Left cardiac atrium (tissue), 4 donors: ENCODE measurements around the gene TMEM52. TPM values are rescaled to one million over a fixed set of nuclear protein-coding genes. Genes with fewer than 3 reads are reported as not detected.
"Not testable (repeated sequence)": the region's sequence is repeated elsewhere in the genome, so short reads cannot be mapped to it uniquely, and the experiment has no call there.

Experiments
- ATAC-seq, 2 donors: fragments of 200-7000 bp; cut with Tn5 transposase; one replicate each; pipeline ENCODE4 v1.9.1; 2020; ENCODE audit warnings: mild to moderate bottlenecking in 2 of 2, moderate library complexity in 2 of 2
- DNase-seq: peaks from one replicate; pipeline ENCODE4 v3.0.0-alpha.2; 2020
- intact Hi-C, 2 donors: fragments of 100-400 bp; cut with DNase I; formaldehyde crosslinking; loops; one replicate each; pipeline versions ENCODE4 v1.14.1 to v1.15.1; 2022 to 2023
- total RNA-seq, 2 donors: library from RNA; stranded (reverse); fragmentation: NEBNext Ultra II Directional; extraction: Animal tissue kit (Norgen Biotek cat#: 25700); gene quantifications; one replicate each; pipeline ENCODE4 v1.2.1, GENCODE V29; 2021
- donor health status: DM: no; HTN: yes; CAD: no.
- donor health status: DM: no; HTN: yes; CAD: no; lungs with severe emphysema.
- donor health status: DM: yes; HTN: yes; CAD: no.
- donor health status: Dilated cardiomyopathy.

Gene TMEM52
- total RNA-seq, 2 donors from 2014 or later, result 0.68 to 0.82 TPM

DNA sequence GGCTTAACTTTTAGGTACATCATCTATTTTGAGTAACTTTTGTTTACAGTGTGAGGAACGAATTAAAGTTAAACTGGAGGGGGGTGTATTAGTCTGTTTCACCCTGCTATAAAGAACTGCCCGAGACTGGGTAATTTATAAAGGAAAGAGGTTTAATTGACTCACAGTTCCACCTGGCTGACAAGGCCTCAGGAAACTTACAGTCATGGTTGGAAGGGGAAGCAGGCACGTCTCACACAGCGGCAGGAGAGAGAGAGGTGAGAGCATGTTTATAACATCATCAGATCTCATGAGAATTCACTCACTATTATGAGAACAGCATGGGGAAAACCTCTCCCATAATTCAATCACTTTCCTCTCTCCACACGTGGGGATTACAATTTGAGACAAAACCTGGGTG, 31.9 kb upstream of the TMEM52 start:
- DNase-seq (no peak), ATAC-seq (no peak)
- intact Hi-C loops, result no loop called here

- intact Hi-C loops, result loop anchor here in 1 of 2 donors (5.0 kb wide), 1 partner anchor 94 kb away; no protein-coding TSS in a partner anchor
- ATAC-seq, result no peak
- DNase-seq, result no peak
Measured at GRCh38 chr1:1948783-1949182, 29.7 kb upstream of the TMEM52 start.

- intact Hi-C loops, result loop anchor here in 1 of 2 donors (5.0 kb wide), 1 partner anchor 95 kb away; no protein-coding TSS in a partner anchor
- no peak for DNase-seq
- no peak for ATAC-seq
Measured at GRCh38 chr1:1947493-1947892, 28.4 kb upstream of the TMEM52 start.

GRCh38 chr1:1946540-1946939, 27.5 kb upstream of the TMEM52 start:
- DNase-seq, result peak; percentile 55
- ATAC-seq, result peak; percentile 20 to 88
- intact Hi-C loops, result loop anchor here in 1 of 2 donors (5.0 kb wide), 1 partner anchor 96 kb away; no protein-coding TSS in a partner anchor

DNA sequence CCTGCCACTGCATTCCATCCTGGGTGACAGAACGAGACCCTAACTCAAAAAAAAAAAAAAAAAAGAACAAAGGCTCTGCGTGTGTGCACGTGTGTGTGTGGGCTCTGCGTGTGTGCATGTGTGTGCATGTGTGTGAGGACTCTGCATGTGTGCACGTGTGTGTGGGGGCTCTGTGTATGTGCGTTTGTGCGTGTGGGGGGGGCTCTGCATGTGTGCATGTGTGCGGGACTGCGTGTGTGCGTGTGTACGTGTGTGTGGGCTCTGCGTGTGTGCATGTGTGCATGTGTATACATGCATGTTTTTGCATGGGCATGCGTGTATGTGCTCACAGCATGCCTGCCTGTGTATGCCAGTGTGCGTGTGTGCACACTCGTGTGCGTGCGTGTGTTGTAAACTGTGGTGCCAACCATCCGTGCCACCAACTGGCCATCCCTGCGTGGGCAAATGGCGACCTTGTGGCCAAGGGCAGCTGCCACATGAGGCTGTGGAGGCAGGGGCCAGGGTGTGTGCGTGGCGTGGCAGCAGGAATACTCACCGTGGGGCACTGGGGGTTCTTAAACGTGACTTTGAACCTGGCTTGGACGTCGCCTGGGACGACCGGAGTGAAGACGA, 26.8 kb upstream of the TMEM52 start:
- no peak for ATAC-seq
- intact Hi-C loops, result loop anchor here (2.0 to 5.0 kb wide), 2 partner anchors 96 to 99 kb away; no protein-coding TSS in a partner anchor
- no peak for DNase-seq

DNA sequence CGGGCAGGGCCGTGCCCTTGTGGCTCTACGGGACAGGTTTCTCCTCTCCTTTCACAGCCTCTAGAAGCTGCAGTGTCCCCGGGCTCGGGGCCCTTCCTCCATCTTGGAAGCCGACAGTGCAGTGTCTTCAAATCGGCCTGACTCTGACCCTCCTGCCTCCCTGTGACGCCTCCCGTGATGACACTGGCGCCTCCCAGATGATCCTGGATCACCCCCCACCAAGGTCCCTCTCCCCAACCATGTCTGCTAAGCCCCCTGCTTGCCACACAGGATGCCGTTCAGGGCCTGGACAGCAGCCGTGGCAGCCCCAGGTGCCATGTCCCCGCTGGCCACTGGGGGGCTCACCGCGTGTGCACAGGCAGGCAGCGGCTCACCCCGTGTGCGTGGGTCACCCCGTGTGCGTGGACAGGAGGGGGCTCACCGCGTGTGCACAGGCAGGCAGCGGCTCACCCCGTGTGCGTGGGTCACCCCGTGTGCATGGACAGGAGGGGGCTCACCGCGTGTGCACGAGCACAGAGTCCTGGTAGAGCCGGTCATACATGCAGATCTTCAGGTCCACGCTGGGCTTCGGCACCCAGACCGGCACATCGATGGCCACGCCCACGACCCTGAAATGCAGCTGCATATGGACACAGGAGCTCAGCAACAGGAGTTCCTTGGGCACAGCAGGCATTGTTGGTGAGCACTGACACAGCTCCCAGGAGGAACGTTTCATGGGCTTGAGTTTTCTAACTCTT, 24.9 kb upstream of the TMEM52 start:
- DNase-seq (peak; percentile 64), ATAC-seq (peak; percentile 80 to 88)
- intact Hi-C loops, result loop anchor here in 1 of 2 donors (2.0 kb wide), 1 partner anchor 101 kb away; no protein-coding TSS in a partner anchor

GRCh38 chr1:1942753-1943656, 23.9 kb upstream of the TMEM52 start:
- ATAC-seq (no peak), DNase-seq (no peak)
- intact Hi-C loops, result no loop called here

DNA sequence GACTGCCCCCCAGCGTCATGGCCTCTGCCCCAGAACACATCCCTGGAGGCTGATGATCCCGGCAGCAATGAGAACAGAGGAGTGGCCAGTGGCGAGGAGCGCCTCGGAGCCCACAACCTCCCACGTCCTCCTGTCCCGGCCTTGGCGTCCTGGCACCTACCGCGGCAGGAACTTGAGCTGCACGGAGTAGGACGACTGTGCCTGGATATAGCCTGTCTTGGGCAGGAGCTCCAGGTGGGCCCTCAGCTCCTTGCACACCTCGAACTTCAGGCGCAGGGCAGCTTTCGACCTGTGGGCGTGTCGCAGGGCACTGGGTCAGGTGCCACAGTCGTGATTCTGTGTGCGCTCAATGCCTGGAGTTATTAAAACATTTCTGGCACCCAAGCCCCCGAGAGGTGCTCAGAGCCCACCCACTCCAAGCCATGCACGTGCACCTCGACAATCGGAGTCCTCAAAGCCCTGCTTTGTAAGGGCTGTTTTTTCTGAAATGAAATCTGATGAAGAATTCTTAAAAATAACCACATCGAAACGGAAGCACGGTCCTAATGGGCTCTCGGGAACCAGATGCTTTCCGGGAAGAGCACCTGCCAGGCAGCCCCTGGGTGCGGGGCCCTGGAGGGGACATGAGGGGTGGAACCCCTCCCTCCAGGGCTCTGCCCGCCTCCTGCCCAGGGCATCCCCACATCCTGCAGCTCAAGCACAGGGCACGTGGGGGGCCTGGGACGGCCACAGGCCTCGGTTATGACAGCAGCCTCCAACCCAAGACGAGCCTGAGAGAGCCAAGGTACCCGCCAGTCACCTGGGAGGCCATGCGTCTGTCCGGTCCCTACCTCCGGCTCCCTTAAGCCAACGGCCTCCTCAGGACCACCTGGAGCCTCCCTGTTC, 23.0 kb upstream of the TMEM52 start:
- DNase-seq (peak; percentile 19), ATAC-seq (no peak)
- intact Hi-C loops, result no loop called here

DNA sequence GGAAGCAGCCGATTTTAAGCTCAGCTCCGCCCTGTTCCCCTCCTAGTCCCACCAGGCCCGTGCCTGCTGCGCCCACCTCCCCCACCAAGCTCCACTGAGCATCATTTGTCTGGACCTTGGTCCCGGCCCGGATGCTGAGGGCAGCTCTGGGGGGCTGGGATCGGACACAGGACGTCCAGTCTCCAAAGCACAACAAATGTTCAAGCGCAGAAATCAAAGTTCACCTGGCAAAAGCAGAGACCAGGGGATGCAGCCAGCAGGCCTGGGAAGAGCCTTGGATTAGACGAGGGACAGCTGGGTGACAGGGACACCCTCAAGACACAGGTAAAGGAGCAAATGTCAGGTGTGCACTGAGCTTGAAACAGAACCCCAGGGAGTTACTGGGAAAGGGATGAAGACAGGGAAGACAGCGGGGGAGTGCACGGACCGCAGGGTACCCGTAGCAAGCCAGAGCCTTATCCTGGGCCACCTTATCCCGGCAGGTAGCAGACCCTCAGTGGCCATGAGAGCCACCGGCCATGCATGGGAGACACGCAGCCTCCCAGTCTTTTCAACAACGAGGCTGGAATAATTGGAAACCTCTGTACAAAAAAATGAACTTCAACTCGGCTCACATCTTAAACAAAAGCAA, 22.2 kb upstream of the TMEM52 start:
- intact Hi-C loops, result no loop called here
- ATAC-seq (no peak), DNase-seq (no peak)

GRCh38 chr1:1940123-1940425, 21.0 kb upstream of the TMEM52 start:
- intact Hi-C loops, result no loop called here

GRCh38 chr1:1939296-1940122, 20.4 kb upstream of the TMEM52 start:
- intact Hi-C loops, result no loop called here
- DNase-seq (no peak), ATAC-seq (no peak)

More at GRCh38 chr1:1940123-1940425, 21.0 kb upstream of the TMEM52 start:
- ATAC-seq (no peak), DNase-seq (peak; percentile 14)

DNA sequence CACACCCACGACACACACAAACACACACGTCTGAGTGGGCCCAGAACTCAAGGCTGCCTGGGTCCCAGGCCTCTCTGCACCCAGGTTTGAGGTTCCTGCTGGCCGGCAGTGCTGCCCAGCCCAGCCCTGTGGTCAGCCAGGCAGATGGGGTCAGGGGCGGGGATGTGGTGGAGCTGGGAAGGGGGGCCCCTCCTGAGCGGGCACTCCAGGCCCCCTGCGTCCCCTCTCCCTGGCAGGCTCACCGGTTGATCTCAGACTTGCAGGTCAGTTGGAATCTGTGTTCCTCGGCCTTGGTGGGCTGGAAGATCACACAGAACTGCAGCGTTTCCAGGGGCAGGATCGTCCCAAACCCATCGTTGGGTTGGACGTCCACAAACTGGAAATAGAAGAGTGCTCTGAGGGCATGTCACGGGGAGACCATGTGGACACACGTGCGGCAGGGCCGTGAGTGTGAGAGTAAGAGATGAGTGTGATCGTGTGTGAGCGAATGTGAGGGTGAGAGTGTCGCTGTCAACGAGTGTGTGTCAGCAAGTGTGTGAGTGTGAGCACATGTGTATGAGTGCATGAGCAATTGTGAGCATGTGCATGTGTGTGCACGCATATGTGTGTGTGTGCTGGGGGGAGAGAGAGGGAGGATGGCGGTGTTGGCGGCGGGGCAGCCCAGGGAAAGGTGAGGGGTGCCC, 19.7 kb upstream of the TMEM52 start:
- ATAC-seq, result no peak
- DNase-seq, result peak; percentile 15
- intact Hi-C loops, result no loop called here

GRCh38 chr1:1938276-1938573, 19.1 kb upstream of the TMEM52 start:
- intact Hi-C loops, result no loop called here
- ATAC-seq, result no peak
- DNase-seq, result no peak

DNA sequence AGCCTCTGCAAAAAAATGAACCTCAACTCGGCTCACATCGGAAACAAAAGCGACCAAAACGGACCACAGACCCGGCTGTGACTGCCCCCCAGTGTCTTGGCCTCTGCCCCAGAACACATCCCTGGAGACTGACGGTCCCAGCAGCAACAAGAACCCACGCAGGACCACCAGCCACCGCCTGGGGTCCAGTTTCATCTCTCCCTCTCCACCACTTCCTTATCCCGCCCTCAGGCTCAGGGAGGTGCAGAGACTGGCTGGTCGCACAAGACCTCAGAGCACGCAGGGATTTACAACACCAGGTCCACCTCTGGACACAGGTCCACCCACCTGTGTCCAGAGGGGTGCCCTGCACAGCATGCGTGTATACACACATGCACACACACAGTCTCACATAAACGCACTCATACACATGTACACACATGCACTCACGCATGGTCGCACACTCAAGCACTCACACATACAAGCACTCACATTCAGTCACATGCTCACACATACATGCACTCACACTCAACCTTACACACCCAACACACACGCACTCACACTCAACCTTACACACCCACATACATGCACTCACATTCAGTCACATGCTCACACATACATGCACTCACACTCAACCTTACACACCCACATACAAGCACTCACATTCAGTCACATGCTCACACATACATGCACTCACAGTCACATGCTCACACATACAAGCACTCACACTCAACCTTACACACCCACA, 18.6 kb upstream of the TMEM52 start:
- ATAC-seq, result no peak
- no peak for DNase-seq
- intact Hi-C loops, result no loop called here

GRCh38 chr1:1937061-1937460, 18.0 kb upstream of the TMEM52 start:
- intact Hi-C loops, result no loop called here

GRCh38 chr1:1934848-1935247, 15.8 kb upstream of the TMEM52 start:
- DNase-seq, ATAC-seq, intact Hi-C loops: not testable (repeated sequence)

More at GRCh38 chr1:1937061-1937460, 18.0 kb upstream of the TMEM52 start:
- DNase-seq (no peak), ATAC-seq (no peak)
